SK-N-SH treated with all-trans-retinoic acid at 6 μM for 48 hours (cell line): Measurements from ENCODE around the gene SLC4A7.

ENCODE experiments used
- ATAC-seq: fragments of 200-7000 bp; cut with Tn5 transposase; 3 replicates; pipeline ENCODE4 v1.9.1; 2020; ENCODE audit warnings: mild to moderate bottlenecking, moderate library complexity
- ARNTL ChIP-seq: fragments of 450-650 bp; formaldehyde crosslinking; IDR thresholded peaks from 2 replicates; pipeline ENCODE4 v1.5.0; 2020; ENCODE audit warnings: low read depth, mild to moderate bottlenecking, moderate library complexity, borderline replicate concordance
- BACH2 ChIP-seq: fragments of 250-450 bp; sonication (Bioruptor Pico); IDR thresholded peaks from 2 replicates; pipeline ENCODE4 v1.9.0; 2021; ENCODE audit warnings: mild to moderate bottlenecking, borderline replicate concordance
- CSDC2 ChIP-seq: fragments of 250-450 bp; sonication (Bioruptor Pico); IDR thresholded peaks from 2 replicates; pipeline ENCODE4 v1.5.0; 2020; ENCODE audit warnings: mild to moderate bottlenecking, moderate library complexity
- ESRRG ChIP-seq: fragments of 250-450 bp; sonication (Bioruptor Pico); IDR thresholded peaks from 2 replicates; pipeline ENCODE4 v1.6.1; 2021; ENCODE audit warnings: mild to moderate bottlenecking
- GLIS3 ChIP-seq: fragments of 250-450 bp; sonication (Bioruptor Pico); IDR thresholded peaks from 2 replicates; pipeline ENCODE4 v1.5.0; 2020; ENCODE audit warnings: mild to moderate bottlenecking, moderate library complexity
- ISL1 ChIP-seq: fragments of 250-450 bp; sonication (Bioruptor Pico); IDR thresholded peaks from 2 replicates; pipeline ENCODE4 v2.1.2; 2022; ENCODE audit warnings: mild to moderate bottlenecking, moderate library complexity
- OSR1 ChIP-seq: fragments of 250-450 bp; sonication (Bioruptor Pico); IDR thresholded peaks from 2 replicates; pipeline ENCODE4 v1.8.0; 2022; ENCODE audit warnings: moderate library complexity, mild to moderate bottlenecking, inconsistent platforms
- PPARA ChIP-seq: fragments of 250-450 bp; sonication (Bioruptor Pico); IDR thresholded peaks from 2 replicates; pipeline ENCODE4 v1.5.0; 2020; ENCODE audit warnings: mild to moderate bottlenecking, borderline replicate concordance
- RARB ChIP-seq: fragments of 250-450 bp; sonication (Bioruptor Pico); IDR thresholded peaks from 2 replicates; pipeline ENCODE4 v1.8.0; 2021; ENCODE audit warnings: mild to moderate bottlenecking, moderate library complexity
- SNAI2 ChIP-seq: fragments of 250-450 bp; sonication (Bioruptor Pico); IDR thresholded peaks from 2 replicates; pipeline ENCODE4 v1.5.0; 2020; ENCODE audit warnings: mild to moderate bottlenecking, moderate library complexity
- TCF4 ChIP-seq: fragments of 250-450 bp; sonication (Bioruptor Pico); IDR thresholded peaks from 2 replicates; pipeline ENCODE4 v1.8.0; 2021; ENCODE audit warnings: mild to moderate bottlenecking, moderate library complexity, borderline replicate concordance
- TOX ChIP-seq: fragments of 250-450 bp; sonication (Bioruptor Pico); IDR thresholded peaks from 2 replicates; pipeline ENCODE4 v1.8.0; 2021; ENCODE audit warnings: mild to moderate bottlenecking, moderate library complexity, borderline replicate concordance
- ZC3H10 ChIP-seq: fragments of 250-450 bp; sonication (Bioruptor Pico); IDR thresholded peaks from 2 replicates; pipeline ENCODE4 v1.5.1; 2021; ENCODE audit warnings: mild to moderate bottlenecking, moderate library complexity
- ZFP3 ChIP-seq: fragments of 250-450 bp; sonication (Bioruptor Pico); IDR thresholded peaks from 2 replicates; pipeline ENCODE4 v1.5.0; 2020; ENCODE audit warnings: mild to moderate bottlenecking, moderate library complexity
- ZFP30 ChIP-seq: fragments of 450-650 bp; formaldehyde crosslinking; IDR thresholded peaks from 2 replicates; pipeline ENCODE4 v1.5.0; 2022; ENCODE audit warnings: mild to moderate bottlenecking, moderate library complexity
- ZNF565 ChIP-seq: fragments of 450-650 bp; formaldehyde crosslinking; conservative IDR thresholded peaks from 2 replicates; pipeline ENCODE4 v1.5.0; 2020; ENCODE audit warnings: low read depth, mild to moderate bottlenecking, moderate library complexity
- ZNF70 ChIP-seq: fragments of 450-650 bp; formaldehyde crosslinking; IDR thresholded peaks from 2 replicates; pipeline ENCODE4 v1.5.0; 2020; ENCODE audit warnings: mild to moderate bottlenecking, moderate library complexity
- TF ChIP-seq, protein P1 (sequence below): fragments of 250-450 bp; sonication (Bioruptor Pico); IDR thresholded peaks from 2 replicates; pipeline ENCODE4 v1.8.0; 2020; ENCODE audit warnings: mild to moderate bottlenecking, moderate library complexity, borderline replicate concordance
- TF ChIP-seq, protein P2 (sequence below): fragments of 250-450 bp; sonication (Bioruptor Pico); IDR thresholded peaks from 2 replicates; pipeline ENCODE4 v1.5.0; 2020; ENCODE audit warnings: mild to moderate bottlenecking, moderate library complexity
- TF ChIP-seq, protein P3 (sequence below): fragments of 250-450 bp; sonication (Bioruptor Pico); IDR thresholded peaks from 2 replicates; pipeline ENCODE4 v1.5.1; 2020; ENCODE audit warnings: low read depth, mild to moderate bottlenecking, moderate library complexity
- TF ChIP-seq, protein P4 (sequence below): fragments of 250-450 bp; sonication (Bioruptor Pico); IDR thresholded peaks from 2 replicates; pipeline ENCODE4 v1.5.1; 2021; ENCODE audit warnings: mild to moderate bottlenecking, moderate library complexity

SLC4A7 gene

DNA sequence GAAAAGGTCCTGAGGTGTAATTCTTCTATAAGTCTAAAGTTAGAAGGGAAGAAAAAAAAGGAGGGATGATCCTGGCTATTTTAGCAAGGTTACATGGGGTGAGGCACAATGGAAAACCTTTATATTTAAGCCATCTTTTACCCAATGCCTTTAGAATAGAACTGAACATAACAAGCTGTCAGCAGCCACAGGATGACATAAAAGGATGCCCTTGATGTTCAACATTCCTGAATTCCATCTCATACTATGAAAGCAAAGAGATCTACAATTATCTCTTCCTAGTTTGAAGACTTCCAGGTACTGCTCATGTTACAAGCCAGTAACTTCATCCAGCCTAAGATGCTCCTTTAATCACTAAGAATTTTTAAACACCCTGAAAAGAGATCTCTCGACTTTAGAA is 141.9 kb downstream of the SLC4A7 start:
- peak; percentile 98 for ATAC-seq
- TF ChIP-seq CSDC2 (CRISPR knock-in tag): no peak
- no peak for TF ChIP-seq SNAI2
- TF ChIP-seq RARB (CRISPR knock-in tag): peak; percentile 85; the same call in 1 of the 2 replicates
- TF ChIP-seq ZFP3 (CRISPR knock-in tag): no peak
- TF ChIP-seq, protein P1, sequence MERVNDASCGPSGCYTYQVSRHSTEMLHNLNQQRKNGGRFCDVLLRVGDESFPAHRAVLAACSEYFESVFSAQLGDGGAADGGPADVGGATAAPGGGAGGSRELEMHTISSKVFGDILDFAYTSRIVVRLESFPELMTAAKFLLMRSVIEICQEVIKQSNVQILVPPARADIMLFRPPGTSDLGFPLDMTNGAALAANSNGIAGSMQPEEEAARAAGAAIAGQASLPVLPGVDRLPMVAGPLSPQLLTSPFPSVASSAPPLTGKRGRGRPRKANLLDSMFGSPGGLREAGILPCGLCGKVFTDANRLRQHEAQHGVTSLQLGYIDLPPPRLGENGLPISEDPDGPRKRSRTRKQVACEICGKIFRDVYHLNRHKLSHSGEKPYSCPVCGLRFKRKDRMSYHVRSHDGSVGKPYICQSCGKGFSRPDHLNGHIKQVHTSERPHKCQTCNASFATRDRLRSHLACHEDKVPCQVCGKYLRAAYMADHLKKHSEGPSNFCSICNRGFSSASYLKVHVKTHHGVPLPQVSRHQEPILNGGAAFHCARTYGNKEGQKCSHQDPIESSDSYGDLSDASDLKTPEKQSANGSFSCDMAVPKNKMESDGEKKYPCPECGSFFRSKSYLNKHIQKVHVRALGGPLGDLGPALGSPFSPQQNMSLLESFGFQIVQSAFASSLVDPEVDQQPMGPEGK (CRISPR knock-in tag): no peak
- no peak for TF ChIP-seq ARNTL
- no peak for TF ChIP-seq ZFP30 (CRISPR knock-in tag)
- peak; percentile 75 for TF ChIP-seq ISL1 (CRISPR knock-in tag)
- TF ChIP-seq, protein P2, sequence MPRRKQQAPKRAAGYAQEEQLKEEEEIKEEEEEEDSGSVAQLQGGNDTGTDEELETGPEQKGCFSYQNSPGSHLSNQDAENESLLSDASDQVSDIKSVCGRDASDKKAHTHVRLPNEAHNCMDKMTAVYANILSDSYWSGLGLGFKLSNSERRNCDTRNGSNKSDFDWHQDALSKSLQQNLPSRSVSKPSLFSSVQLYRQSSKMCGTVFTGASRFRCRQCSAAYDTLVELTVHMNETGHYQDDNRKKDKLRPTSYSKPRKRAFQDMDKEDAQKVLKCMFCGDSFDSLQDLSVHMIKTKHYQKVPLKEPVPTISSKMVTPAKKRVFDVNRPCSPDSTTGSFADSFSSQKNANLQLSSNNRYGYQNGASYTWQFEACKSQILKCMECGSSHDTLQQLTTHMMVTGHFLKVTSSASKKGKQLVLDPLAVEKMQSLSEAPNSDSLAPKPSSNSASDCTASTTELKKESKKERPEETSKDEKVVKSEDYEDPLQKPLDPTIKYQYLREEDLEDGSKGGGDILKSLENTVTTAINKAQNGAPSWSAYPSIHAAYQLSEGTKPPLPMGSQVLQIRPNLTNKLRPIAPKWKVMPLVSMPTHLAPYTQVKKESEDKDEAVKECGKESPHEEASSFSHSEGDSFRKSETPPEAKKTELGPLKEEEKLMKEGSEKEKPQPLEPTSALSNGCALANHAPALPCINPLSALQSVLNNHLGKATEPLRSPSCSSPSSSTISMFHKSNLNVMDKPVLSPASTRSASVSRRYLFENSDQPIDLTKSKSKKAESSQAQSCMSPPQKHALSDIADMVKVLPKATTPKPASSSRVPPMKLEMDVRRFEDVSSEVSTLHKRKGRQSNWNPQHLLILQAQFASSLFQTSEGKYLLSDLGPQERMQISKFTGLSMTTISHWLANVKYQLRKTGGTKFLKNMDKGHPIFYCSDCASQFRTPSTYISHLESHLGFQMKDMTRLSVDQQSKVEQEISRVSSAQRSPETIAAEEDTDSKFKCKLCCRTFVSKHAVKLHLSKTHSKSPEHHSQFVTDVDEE (CRISPR knock-in tag): no peak
- peak; percentile 63; the same call in 1 of the 2 replicates for TF ChIP-seq ZC3H10 (CRISPR knock-in tag)
- TF ChIP-seq TCF4 (CRISPR knock-in tag): no peak
- no peak for TF ChIP-seq OSR1 (CRISPR knock-in tag)
- no peak for TF ChIP-seq ZNF565
- no peak for TF ChIP-seq GLIS3 (CRISPR knock-in tag)
- TF ChIP-seq, protein P3, sequence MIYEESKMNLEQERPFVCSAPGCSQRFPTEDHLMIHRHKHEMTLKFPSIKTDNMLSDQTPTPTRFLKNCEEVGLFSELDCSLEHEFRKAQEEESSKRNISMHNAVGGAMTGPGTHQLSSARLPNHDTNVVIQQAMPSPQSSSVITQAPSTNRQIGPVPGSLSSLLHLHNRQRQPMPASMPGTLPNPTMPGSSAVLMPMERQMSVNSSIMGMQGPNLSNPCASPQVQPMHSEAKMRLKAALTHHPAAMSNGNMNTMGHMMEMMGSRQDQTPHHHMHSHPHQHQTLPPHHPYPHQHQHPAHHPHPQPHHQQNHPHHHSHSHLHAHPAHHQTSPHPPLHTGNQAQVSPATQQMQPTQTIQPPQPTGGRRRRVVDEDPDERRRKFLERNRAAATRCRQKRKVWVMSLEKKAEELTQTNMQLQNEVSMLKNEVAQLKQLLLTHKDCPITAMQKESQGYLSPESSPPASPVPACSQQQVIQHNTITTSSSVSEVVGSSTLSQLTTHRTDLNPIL (CRISPR knock-in tag): no peak
- TF ChIP-seq ESRRG: no peak
- no peak for TF ChIP-seq PPARA (CRISPR knock-in tag)
- TF ChIP-seq TOX (CRISPR knock-in tag): peak; percentile 66
- no peak for TF ChIP-seq ZNF70 (CRISPR knock-in tag)
- TF ChIP-seq, protein P4, sequence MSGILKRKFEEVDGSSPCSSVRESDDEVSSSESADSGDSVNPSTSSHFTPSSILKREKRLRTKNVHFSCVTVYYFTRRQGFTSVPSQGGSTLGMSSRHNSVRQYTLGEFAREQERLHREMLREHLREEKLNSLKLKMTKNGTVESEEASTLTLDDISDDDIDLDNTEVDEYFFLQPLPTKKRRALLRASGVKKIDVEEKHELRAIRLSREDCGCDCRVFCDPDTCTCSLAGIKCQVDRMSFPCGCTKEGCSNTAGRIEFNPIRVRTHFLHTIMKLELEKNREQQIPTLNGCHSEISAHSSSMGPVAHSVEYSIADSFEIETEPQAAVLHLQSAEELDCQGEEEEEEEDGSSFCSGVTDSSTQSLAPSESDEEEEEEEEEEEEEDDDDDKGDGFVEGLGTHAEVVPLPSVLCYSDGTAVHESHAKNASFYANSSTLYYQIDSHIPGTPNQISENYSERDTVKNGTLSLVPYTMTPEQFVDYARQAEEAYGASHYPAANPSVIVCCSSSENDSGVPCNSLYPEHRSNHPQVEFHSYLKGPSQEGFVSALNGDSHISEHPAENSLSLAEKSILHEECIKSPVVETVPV (CRISPR knock-in tag): no peak

DNA sequence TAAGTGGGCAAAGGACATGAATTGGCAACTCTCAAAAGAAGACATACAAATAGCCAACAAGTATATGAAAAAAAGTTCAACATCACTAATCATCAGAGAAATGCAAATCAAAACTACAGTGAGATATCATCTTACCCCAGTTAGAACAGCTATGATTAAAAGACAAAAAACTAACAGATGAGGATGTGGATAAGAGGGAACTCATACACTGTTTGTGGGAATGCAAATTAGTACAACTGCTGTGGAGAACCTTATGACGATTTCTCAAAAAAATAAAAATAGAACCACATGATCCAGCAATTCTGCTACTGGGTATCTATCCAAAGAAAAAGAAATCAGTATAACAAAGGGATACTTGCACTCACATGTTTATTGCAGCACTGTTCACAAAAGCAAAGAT is 143.7 kb downstream of the SLC4A7 start:
- no peak for TF ChIP-seq ZFP30 (CRISPR knock-in tag)
- TF ChIP-seq, protein P2 (CRISPR knock-in tag): no peak
- no peak for TF ChIP-seq SNAI2
- no peak for TF ChIP-seq BACH2
- TF ChIP-seq ZNF70 (CRISPR knock-in tag): no peak
- no peak for TF ChIP-seq ISL1 (CRISPR knock-in tag)
- TF ChIP-seq CSDC2 (CRISPR knock-in tag): no peak
- TF ChIP-seq ARNTL: no peak
- no peak for TF ChIP-seq PPARA (CRISPR knock-in tag)
- no peak for ATAC-seq

DNA sequence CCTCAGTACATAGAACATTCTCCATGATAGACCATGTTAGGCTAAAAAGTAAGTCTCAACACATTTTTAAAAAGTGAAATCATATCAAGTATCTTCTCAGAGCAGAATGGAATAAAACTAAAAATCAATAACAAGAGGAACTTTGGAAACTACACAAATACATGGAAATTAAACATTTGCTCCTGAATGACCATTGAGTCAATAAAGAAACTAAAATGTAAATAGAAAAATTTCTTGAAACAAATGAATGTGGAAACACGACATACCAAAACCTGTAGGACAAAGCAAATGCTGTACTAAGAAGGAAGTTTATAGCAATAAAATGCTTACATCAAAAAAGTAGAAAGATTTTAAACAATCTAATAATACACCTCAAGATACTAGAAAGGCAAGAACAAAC is 148.6 kb downstream of the SLC4A7 start:
- ATAC-seq: no peak
- TF ChIP-seq CSDC2 (CRISPR knock-in tag) (no peak), ZFP3 (CRISPR knock-in tag) (no peak), ARNTL (no peak), ESRRG (no peak), ZC3H10 (CRISPR knock-in tag) (no peak), TCF4 (CRISPR knock-in tag) (no peak), RARB (CRISPR knock-in tag) (no peak)
- TF ChIP-seq, protein P2 (CRISPR knock-in tag): no peak
- TF ChIP-seq, all 23 proteins: peak for 0
